ENCODE data around the gene FAM98C.
"Not testable (repeated sequence)": the region's sequence is repeated elsewhere in the genome, so short reads cannot be mapped to it uniquely, and the experiment has no call there.

The FAM98C gene

DNA sequence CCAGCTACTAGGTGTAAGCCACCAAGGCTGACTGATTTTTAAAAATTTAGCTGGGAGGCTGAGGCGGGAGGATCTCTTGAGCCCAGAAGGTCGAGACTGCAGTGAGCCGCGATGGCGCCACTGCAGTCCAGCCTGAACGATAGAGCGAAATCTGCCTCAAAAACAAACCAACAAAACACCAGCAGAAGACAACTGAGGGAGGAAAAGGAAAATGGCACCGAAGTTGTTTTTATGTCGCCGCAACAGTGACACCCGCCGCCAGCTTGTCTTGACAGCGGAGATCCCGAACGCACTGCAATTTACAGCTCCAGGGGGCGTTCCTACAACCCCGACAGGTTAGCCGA lies 298 bp upstream of the FAM98C start:
- no peak overlapping the region for H3K27ac ChIP-seq (ENCODE audit: poor library complexity, severe bottlenecking)
- DNase-seq (ENCODE audit: low spot score) = no peak
- H3K9me3 ChIP-seq (ENCODE audit: severe bottlenecking) = no peaks in the 10 kb centered on the region
- no peaks in the 10 kb centered on the region for H3K4me1 ChIP-seq (ENCODE audit: insufficient read depth, poor library complexity, severe bottlenecking)
- no peaks in the 10 kb centered on the region for H3K27me3 ChIP-seq (ENCODE audit: insufficient read depth, poor library complexity, severe bottlenecking)
- H3K36me3 ChIP-seq (ENCODE audit: low read depth) = peaks cover 9% of the 10 kb centered on the region
- no peak for ATAC-seq (ENCODE audit: low read depth)
- TF ChIP-seq, protein P1, sequence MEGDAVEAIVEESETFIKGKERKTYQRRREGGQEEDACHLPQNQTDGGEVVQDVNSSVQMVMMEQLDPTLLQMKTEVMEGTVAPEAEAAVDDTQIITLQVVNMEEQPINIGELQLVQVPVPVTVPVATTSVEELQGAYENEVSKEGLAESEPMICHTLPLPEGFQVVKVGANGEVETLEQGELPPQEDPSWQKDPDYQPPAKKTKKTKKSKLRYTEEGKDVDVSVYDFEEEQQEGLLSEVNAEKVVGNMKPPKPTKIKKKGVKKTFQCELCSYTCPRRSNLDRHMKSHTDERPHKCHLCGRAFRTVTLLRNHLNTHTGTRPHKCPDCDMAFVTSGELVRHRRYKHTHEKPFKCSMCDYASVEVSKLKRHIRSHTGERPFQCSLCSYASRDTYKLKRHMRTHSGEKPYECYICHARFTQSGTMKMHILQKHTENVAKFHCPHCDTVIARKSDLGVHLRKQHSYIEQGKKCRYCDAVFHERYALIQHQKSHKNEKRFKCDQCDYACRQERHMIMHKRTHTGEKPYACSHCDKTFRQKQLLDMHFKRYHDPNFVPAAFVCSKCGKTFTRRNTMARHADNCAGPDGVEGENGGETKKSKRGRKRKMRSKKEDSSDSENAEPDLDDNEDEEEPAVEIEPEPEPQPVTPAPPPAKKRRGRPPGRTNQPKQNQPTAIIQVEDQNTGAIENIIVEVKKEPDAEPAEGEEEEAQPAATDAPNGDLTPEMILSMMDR (IDR thresholded peaks at IDR 0.05; ENCODE audit: poor library complexity, severe bottlenecking) = no peak
- H3K4me3 ChIP-seq (ENCODE audit: severe bottlenecking) = peak overlapping the region; percentile 97

DNA sequence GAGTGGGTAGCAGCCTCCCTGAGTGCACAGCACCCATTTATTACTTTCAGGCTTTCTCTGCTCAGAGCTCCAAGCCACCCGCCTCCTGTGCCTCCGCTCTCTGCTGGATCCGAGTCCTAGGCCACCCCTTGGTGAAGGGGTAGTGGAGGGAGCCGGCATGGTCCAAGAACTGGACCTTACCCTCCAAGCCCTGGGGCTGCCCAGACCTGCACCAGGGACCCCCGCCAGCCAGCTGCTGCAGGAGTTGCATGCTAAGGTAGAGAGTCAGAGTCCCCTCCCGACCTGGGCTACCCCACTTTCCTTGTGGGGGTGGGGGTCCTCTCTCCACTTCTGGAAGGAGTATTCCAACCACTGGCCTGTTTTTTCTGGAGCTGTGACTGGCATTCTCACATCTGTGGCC lies 2.0 kb downstream of the FAM98C start:
- Histone ChIP-seq H3K4me3 (ENCODE audit: severe bottlenecking) (no peak overlapping the region), H3K9me3 (ENCODE audit: severe bottlenecking) (no peaks in the 10 kb centered on the region), H3K36me3 (ENCODE audit: low read depth) (peaks cover 9% of the 10 kb centered on the region), H3K4me1 (ENCODE audit: insufficient read depth, poor library complexity, severe bottlenecking) (no peaks in the 10 kb centered on the region), H3K27me3 (ENCODE audit: insufficient read depth, poor library complexity, severe bottlenecking) (no peaks in the 10 kb centered on the region), H3K27ac (ENCODE audit: poor library complexity, severe bottlenecking) (no peak overlapping the region)
- TF ChIP-seq, protein P1 (IDR thresholded peaks at IDR 0.05; ENCODE audit: poor library complexity, severe bottlenecking) = no peak
- DNase-seq (ENCODE audit: low spot score) (no peak), ATAC-seq (ENCODE audit: low read depth) (no peak)

DNA sequence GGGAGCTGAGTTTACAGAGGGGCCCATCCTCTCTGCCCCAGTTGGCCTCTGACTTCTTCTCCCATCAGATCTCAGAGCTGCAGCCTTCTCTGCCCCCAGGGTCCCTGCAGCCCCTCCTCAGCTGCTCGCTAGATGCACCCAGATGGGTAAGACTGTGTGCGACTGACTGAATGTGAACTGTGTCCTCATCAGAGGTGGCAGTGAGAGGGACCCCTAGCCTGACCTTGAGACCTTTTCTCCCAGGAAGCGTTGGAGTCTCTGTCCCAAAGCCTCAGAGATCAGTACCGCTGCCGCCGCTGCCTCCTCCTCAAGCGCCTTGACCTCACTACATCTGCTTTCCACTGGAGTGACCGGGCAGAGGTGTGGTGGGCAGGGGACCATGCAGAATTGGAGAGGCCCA lies 2.4 kb downstream of the FAM98C start:
- Histone ChIP-seq H3K4me1 (ENCODE audit: insufficient read depth, poor library complexity, severe bottlenecking) (no peaks in the 10 kb centered on the region), H3K36me3 (ENCODE audit: low read depth) (peaks cover 9% of the 10 kb centered on the region), H3K27ac (ENCODE audit: poor library complexity, severe bottlenecking) (no peak overlapping the region), H3K4me3 (ENCODE audit: severe bottlenecking) (no peak overlapping the region), H3K9me3 (ENCODE audit: severe bottlenecking) (no peaks in the 10 kb centered on the region), H3K27me3 (ENCODE audit: insufficient read depth, poor library complexity, severe bottlenecking) (no peaks in the 10 kb centered on the region)
- TF ChIP-seq, protein P1 (IDR thresholded peaks at IDR 0.05; ENCODE audit: poor library complexity, severe bottlenecking) = no peak
- DNase-seq (ENCODE audit: low spot score) (no peak), ATAC-seq (ENCODE audit: low read depth) (no peak)

DNA sequence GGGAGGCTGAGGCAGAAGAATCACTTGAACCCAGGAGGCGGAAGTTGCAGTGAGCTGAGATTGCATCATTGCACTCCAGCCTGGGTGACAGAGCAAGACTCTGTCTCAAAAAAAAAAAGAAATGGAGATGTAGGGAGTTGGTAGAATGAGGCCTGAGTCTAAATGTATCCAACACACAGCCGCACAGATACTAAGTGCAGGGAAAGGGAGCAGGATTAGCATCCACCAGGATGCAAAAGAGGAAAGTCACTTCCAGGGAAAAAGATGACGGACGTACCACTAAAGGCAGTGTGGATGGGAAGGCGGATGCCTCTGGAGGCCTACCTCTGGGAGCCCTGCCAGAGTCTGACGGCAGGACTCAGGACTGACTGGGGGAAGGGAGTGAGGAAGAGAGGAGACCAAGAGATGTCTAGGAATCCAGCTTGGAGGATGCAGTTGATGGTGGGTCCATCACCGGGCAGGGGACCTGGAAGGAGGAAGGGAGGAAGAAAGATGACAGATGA lies 6.8 kb downstream of the FAM98C start:
- H3K27ac ChIP-seq (ENCODE audit: poor library complexity, severe bottlenecking) = no peak overlapping the region
- no peak overlapping the region for H3K4me3 ChIP-seq (ENCODE audit: severe bottlenecking)
- H3K4me1 ChIP-seq (ENCODE audit: insufficient read depth, poor library complexity, severe bottlenecking) = no peaks in the 10 kb centered on the region
- peak; percentile 34 for ATAC-seq (ENCODE audit: low read depth)
- H3K9me3 ChIP-seq (ENCODE audit: severe bottlenecking) = no peaks in the 10 kb centered on the region
- TF ChIP-seq, protein P1 (IDR thresholded peaks at IDR 0.05; ENCODE audit: poor library complexity, severe bottlenecking) = no peak
- peaks cover 9% of the 10 kb centered on the region for H3K36me3 ChIP-seq (ENCODE audit: low read depth)
- H3K27me3 ChIP-seq (ENCODE audit: insufficient read depth, poor library complexity, severe bottlenecking) = no peaks in the 10 kb centered on the region
- no peak for DNase-seq (ENCODE audit: low spot score)

DNA sequence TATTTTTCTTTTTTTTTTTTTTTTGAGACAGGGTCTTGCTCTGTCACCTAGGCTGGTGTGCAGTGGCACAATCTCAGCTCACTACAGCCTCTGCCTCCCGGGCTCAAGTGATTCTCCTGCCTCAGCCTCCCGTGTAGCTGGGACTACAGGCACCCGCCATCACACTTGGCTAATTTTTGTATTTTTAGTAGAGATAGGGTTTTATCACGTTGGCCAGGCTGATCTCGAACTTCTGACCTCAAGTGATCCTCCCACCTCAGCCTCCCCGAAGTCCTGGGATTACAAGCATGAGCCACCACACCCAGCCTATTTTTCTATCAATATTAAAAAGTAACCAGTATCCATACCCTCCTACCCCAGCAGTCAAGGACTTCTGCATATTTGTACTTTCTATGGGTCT lies 7.5 kb downstream of the FAM98C start:
- H3K4me3 ChIP-seq (ENCODE audit: severe bottlenecking); H3K27me3 ChIP-seq (ENCODE audit: insufficient read depth, poor library complexity, severe bottlenecking); DNase-seq (ENCODE audit: low spot score); H3K36me3 ChIP-seq (ENCODE audit: low read depth); H3K4me1 ChIP-seq (ENCODE audit: insufficient read depth, poor library complexity, severe bottlenecking); H3K9me3 ChIP-seq (ENCODE audit: severe bottlenecking); H3K27ac ChIP-seq (ENCODE audit: poor library complexity, severe bottlenecking); ATAC-seq (ENCODE audit: low read depth): not testable (repeated sequence)
